ENCODE results near the gene EPS15.

DNA sequence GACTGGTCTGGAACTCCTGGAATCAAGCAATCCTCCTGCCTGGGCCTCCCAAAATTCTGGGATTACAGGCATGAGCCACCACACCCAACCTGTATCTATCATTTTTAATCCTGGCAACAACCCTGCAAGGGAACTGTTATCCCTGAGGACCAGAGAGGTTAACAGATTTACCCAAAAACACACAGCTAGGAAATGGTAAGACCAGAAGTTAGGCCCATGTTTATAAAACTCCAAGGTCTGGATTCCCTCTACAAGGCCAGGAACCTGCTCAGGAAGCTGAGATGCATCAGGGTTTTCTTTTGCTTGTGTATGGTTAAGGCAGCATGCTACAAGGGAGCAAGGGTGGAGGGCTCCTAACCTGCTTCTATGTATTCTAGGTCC is 170.9 kb downstream of the EPS15 start:
- TF ChIP-seq POLR2A (IDR thresholded peaks at IDR 0.05): no peak
- no peak for TF ChIP-seq POLR2AphosphoS5 (IDR thresholded peaks at IDR 0.05)
- TF ChIP-seq, protein P1, sequence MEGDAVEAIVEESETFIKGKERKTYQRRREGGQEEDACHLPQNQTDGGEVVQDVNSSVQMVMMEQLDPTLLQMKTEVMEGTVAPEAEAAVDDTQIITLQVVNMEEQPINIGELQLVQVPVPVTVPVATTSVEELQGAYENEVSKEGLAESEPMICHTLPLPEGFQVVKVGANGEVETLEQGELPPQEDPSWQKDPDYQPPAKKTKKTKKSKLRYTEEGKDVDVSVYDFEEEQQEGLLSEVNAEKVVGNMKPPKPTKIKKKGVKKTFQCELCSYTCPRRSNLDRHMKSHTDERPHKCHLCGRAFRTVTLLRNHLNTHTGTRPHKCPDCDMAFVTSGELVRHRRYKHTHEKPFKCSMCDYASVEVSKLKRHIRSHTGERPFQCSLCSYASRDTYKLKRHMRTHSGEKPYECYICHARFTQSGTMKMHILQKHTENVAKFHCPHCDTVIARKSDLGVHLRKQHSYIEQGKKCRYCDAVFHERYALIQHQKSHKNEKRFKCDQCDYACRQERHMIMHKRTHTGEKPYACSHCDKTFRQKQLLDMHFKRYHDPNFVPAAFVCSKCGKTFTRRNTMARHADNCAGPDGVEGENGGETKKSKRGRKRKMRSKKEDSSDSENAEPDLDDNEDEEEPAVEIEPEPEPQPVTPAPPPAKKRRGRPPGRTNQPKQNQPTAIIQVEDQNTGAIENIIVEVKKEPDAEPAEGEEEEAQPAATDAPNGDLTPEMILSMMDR (IDR thresholded peaks at IDR 0.05): no peak
